ENCODE data around the gene DHRS2. TPM values are rescaled to one million over a fixed set of nuclear protein-coding genes. Genes with fewer than 3 reads are reported as not detected.

Gene DHRS2
- total RNA-seq, 1 experiment from 2014 or later, result 1.2 TPM

GRCh38 chr14:23646648-23647549 is 10.7 kb downstream of the DHRS2 start:
- intact Hi-C loops (cut with micrococcal nuclease; ENCODE audit: unreplicated experiment), result no loop called here
- Histone ChIP-seq H3K36me3 (ENCODE audit: insufficient read depth, low read length, poor library complexity, severe bottlenecking) (no peaks in the 10 kb centered on the region), H3K4me3 (ENCODE audit: low read depth, low read length, poor library complexity, severe bottlenecking) (no peak overlapping the region), H3K27ac (ENCODE audit: low read depth, low read length, poor library complexity, severe bottlenecking) (no peak overlapping the region), H3K27me3 (replicated peaks; ENCODE audit: insufficient read depth, low read depth, low read length, poor library complexity) (no peaks in the 10 kb centered on the region), H3K4me1 (ENCODE audit: insufficient read depth, low read length, poor library complexity, severe bottlenecking) (peaks cover 4% of the 10 kb centered on the region), H3K9me3 (ENCODE audit: low read depth, low read length, poor library complexity, severe bottlenecking) (no peaks in the 10 kb centered on the region)
- TF ChIP-seq CTCF (conservative IDR thresholded peaks at IDR 0.05; ENCODE audit: low read depth, low read length) (no peak), EZH2 (IDR thresholded peaks at IDR 0.05; ENCODE audit: borderline replicate concordance, low read depth, low read length, poor library complexity, severe bottlenecking) (no peak)
- no peak for DNase-seq (ENCODE audit: low spot score)
- ChIA-PET POLR2A (ENCODE audit: low non-redundant PET) (no interaction called here), CTCF (no interaction called here)
- no TSS peak for BruUV-seq (replicated peaks)

GRCh38 chr14:23647619-23648018 is 11.5 kb downstream of the DHRS2 start:
- no peak for TF ChIP-seq EZH2 (IDR thresholded peaks at IDR 0.05; ENCODE audit: borderline replicate concordance, low read depth, low read length, poor library complexity, severe bottlenecking)
- no peak for TF ChIP-seq CTCF (conservative IDR thresholded peaks at IDR 0.05; ENCODE audit: low read depth, low read length)
- H3K4me1 ChIP-seq (ENCODE audit: insufficient read depth, low read length, poor library complexity, severe bottlenecking), result no peaks in the 10 kb centered on the region
- no TSS peak for BruUV-seq (replicated peaks)
- ChIA-PET POLR2A (ENCODE audit: low non-redundant PET) (no interaction called here), CTCF (no interaction called here)
- no peaks in the 10 kb centered on the region for H3K36me3 ChIP-seq (ENCODE audit: insufficient read depth, low read length, poor library complexity, severe bottlenecking)
- H3K27ac ChIP-seq (ENCODE audit: low read depth, low read length, poor library complexity, severe bottlenecking), result no peak overlapping the region
- no peak for DNase-seq (ENCODE audit: low spot score)
- intact Hi-C loops (cut with micrococcal nuclease; ENCODE audit: unreplicated experiment), result no loop called here
- no peaks in the 10 kb centered on the region for H3K9me3 ChIP-seq (ENCODE audit: low read depth, low read length, poor library complexity, severe bottlenecking)
- no peaks in the 10 kb centered on the region for H3K27me3 ChIP-seq (replicated peaks; ENCODE audit: insufficient read depth, low read depth, low read length, poor library complexity)
- no peak overlapping the region for H3K4me3 ChIP-seq (ENCODE audit: low read depth, low read length, poor library complexity, severe bottlenecking)

- no peak for TF ChIP-seq CTCF (conservative IDR thresholded peaks at IDR 0.05; ENCODE audit: low read depth, low read length)
- no peak for TF ChIP-seq EZH2 (IDR thresholded peaks at IDR 0.05; ENCODE audit: borderline replicate concordance, low read depth, low read length, poor library complexity, severe bottlenecking)
- no peaks in the 10 kb centered on the region for H3K27me3 ChIP-seq (replicated peaks; ENCODE audit: insufficient read depth, low read depth, low read length, poor library complexity)
- POLR2A ChIA-PET (ENCODE audit: low non-redundant PET), result no interaction called here
- H3K4me1 ChIP-seq (ENCODE audit: insufficient read depth, low read length, poor library complexity, severe bottlenecking), result no peaks in the 10 kb centered on the region
- CTCF ChIA-PET, result no interaction called here
- DNase-seq (ENCODE audit: low spot score), result no peak
- no peaks in the 10 kb centered on the region for H3K9me3 ChIP-seq (ENCODE audit: low read depth, low read length, poor library complexity, severe bottlenecking)
- no peaks in the 10 kb centered on the region for H3K36me3 ChIP-seq (ENCODE audit: insufficient read depth, low read length, poor library complexity, severe bottlenecking)
- no peak overlapping the region for H3K27ac ChIP-seq (ENCODE audit: low read depth, low read length, poor library complexity, severe bottlenecking)
- BruUV-seq (replicated peaks), result no TSS peak
- H3K4me3 ChIP-seq (ENCODE audit: low read depth, low read length, poor library complexity, severe bottlenecking), result no peak overlapping the region
- intact Hi-C loops (cut with micrococcal nuclease; ENCODE audit: unreplicated experiment), result no loop called here
These were observed 12.7 kb downstream of the DHRS2 start for GRCh38 chr14:23648764-23649460.

All from A673 (cell line).